ENCODE measurements around the gene MAP3K15.

DNA sequence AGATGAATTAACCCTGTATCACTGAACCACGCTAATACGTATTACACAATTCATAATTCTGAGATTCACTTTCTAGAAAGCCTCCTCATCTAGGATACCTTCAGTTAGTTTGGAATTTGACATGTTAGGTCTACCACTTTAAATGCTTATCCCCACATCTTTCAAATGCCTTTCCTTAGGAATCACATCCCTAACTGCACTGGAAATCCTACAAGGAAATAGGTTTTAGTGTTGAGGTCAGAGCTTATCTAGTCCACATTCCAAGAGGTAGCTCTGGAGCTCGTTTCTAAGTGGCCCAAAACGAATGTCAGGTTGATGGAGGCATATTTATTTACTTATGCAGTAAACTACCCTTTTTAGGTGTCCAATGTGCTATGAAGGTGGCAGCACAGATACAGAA is 153.6 kb downstream of the MAP3K15 start:
- no peak for TF ChIP-seq GATA2 (IDR thresholded peaks at IDR 0.05; ENCODE audit: low read depth, low read length)
- no peak for TF ChIP-seq GATA3 (IDR thresholded peaks at IDR 0.05; ENCODE audit: low read depth, low read length)
